ACC112 (cell line): ENCODE data around the gene B3GALT6.

Source experiments
- H2AFZ ChIP-seq: fragments of 200-600 bp; sonication (generic); one replicate; pipeline ENCODE4 v1.6.0; 2017; ENCODE audit warnings: antibody characterized with exemption, low read length; ENCODE audit not compliant: unreplicated experiment
- H3K27ac ChIP-seq: fragments of 200-600 bp; sonication (generic); 2 replicates; pipeline ENCODE4 v1.5.1; 2014; ENCODE audit warnings: low read depth, mild to moderate bottlenecking, antibody characterized with exemption, low read length, moderate library complexity
- H3K27me3 ChIP-seq: fragments of 200-600 bp; sonication (generic); 2 replicates; pipeline ENCODE4 v1.6.1; 2014; ENCODE audit warnings: mild to moderate bottlenecking, antibody characterized with exemption, low read length, moderate library complexity, mixed read lengths; ENCODE audit not compliant: insufficient read depth
- H3K36me3 ChIP-seq: fragments of 200-600 bp; sonication (generic); 2 replicates; pipeline ENCODE4 v1.6.1; 2016; ENCODE audit warnings: mild to moderate bottlenecking, antibody characterized with exemption, low read length, moderate library complexity, mixed read lengths; ENCODE audit not compliant: insufficient read depth
- H3K4me1 ChIP-seq: fragments of 200-600 bp; sonication (generic); one replicate; pipeline ENCODE4 v1.6.1; 2016; ENCODE audit warnings: low read length, mixed read lengths; ENCODE audit not compliant: insufficient read depth, unreplicated experiment, control insufficient read depth
- H3K4me3 ChIP-seq: fragments of 200-600 bp; sonication (generic); 2 replicates; pipeline ENCODE4 v1.5.1; 2014; ENCODE audit warnings: mild to moderate bottlenecking, low read depth, low read length
- H3K79me2 ChIP-seq: fragments of 200-600 bp; sonication (generic); one replicate; pipeline ENCODE4 v1.6.0; 2016; ENCODE audit warnings: low read length; ENCODE audit not compliant: control insufficient read depth, unreplicated experiment, insufficient read depth

The B3GALT6 gene

DNA sequence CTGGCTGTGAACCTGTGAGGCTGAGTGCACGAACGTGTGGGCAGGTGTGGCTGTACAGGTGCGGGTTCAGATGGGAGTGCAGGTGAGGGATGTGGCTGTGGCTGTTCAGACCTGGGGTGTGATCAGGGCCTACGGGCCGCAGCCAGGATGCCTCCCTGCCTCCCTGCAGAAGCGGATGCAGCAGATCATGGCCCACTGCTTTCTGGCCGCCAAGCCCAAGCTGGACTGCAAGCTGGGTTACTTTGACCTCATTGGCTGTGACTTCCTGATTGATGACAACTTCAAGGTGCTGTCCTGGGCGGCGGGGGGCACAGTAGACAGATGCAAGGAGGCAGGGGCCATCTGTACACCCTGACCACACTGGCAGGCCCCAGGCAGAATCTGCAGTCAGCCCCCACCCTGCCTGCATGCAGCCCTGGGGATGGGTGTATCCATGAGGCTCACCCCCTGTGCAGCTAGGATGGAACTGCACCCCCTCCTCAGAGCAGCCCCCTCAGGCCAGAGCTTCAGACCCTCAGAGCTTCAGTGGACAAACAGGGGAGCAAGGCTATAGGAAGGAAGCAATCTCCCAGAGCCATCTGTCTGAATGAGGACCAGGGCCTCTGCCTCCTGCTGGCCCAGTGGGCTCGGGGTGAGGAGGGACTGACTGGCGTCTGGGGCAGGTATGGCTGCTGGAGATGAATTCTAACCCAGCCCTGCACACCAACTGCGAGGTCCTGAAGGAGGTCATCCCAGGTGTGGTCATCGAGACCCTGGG is 35.4 kb upstream of the B3GALT6 start:
- Histone ChIP-seq H3K4me3 (no peak overlapping the region), H2AFZ (no peak overlapping the region), H3K4me1 (no peaks in the 10 kb centered on the region), H3K79me2 (no peaks in the 10 kb centered on the region), H3K36me3 (no peaks in the 10 kb centered on the region), H3K27me3 (no peaks in the 10 kb centered on the region), H3K27ac (no peak overlapping the region)

DNA sequence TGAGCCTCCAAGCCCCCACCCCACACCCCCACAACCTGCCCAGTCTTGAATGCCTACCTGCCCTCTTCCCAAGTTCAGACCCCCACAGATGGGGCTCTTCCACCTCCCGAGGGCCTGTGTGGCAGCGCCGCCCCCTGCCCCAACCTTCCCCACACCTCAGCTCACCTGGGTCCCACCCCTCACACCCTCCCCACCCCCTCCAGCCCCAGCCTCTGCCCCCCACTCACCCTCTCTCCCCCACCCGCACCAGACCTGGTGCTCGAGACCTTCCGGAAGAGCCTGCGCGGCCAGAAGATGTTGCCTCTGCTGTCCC is 34.9 kb upstream of the B3GALT6 start:
- no peaks in the 10 kb centered on the region for H3K27me3 ChIP-seq
- H3K27ac ChIP-seq: no peak overlapping the region
- H3K36me3 ChIP-seq: no peaks in the 10 kb centered on the region
- H3K79me2 ChIP-seq: no peaks in the 10 kb centered on the region
- H2AFZ ChIP-seq: no peak overlapping the region
- no peaks in the 10 kb centered on the region for H3K4me1 ChIP-seq
- H3K4me3 ChIP-seq: no peak overlapping the region

GRCh38 chr1:1197551-1198422 is 34.2 kb upstream of the B3GALT6 start:
- Histone ChIP-seq H3K4me1 (no peaks in the 10 kb centered on the region), H2AFZ (no peak overlapping the region), H3K4me3 (no peak overlapping the region), H3K36me3 (no peaks in the 10 kb centered on the region), H3K79me2 (no peaks in the 10 kb centered on the region), H3K27me3 (no peaks in the 10 kb centered on the region), H3K27ac (no peak overlapping the region)

- no peaks in the 10 kb centered on the region for H3K27me3 ChIP-seq
- no peak overlapping the region for H3K27ac ChIP-seq
These were observed 33.5 kb upstream of the B3GALT6 start for GRCh38 chr1:1198423-1199140.

DNA sequence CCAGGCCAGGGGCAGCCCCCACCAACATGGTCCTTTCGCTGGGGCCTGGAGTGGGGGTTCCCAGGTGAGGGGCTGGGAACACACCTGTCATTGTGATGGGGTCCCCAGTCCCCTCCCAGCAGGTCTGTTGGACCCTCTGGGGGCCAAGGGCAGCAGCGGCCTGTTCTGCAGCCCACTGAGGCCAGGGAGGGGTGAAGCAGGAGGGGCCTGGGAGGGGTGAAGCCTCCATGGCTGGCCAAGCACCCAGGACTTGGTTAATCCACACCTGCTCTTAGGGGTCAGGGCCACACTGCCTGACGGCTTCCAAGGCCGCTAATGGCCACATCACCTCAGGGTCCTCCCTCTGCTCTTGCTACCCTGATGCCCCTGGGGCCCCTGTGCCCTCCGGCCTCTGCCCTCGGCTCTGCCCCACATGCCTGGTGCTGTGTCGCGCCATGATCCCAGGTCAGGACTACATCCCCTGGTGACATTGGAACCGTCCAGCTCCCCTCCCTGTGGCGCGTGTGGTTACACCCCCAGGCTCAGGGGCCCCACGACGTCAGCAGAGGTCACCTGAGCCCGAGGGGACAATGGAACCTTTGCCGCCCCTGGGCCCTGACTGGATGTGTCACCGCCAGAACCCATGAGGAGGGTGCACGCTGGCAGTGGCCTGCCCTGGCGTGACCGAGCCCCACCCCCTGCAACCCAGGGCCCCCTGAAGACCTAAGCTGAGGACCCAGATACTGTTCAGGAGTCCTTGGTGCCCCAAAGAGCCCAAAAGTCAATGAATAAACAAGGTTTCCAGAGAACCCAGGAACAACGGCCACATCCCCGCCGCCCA is 32.7 kb upstream of the B3GALT6 start:
- Histone ChIP-seq H2AFZ (no peak overlapping the region), H3K4me3 (no peak overlapping the region), H3K4me1 (no peaks in the 10 kb centered on the region), H3K27me3 (no peaks in the 10 kb centered on the region), H3K36me3 (no peaks in the 10 kb centered on the region), H3K79me2 (no peaks in the 10 kb centered on the region), H3K27ac (no peak overlapping the region)

More at GRCh38 chr1:1198423-1199140, 33.5 kb upstream of the B3GALT6 start:
- H3K79me2 ChIP-seq: no peaks in the 10 kb centered on the region
- H3K36me3 ChIP-seq: no peaks in the 10 kb centered on the region
- H2AFZ ChIP-seq: no peak overlapping the region
- no peak overlapping the region for H3K4me3 ChIP-seq
- H3K4me1 ChIP-seq: no peaks in the 10 kb centered on the region

DNA sequence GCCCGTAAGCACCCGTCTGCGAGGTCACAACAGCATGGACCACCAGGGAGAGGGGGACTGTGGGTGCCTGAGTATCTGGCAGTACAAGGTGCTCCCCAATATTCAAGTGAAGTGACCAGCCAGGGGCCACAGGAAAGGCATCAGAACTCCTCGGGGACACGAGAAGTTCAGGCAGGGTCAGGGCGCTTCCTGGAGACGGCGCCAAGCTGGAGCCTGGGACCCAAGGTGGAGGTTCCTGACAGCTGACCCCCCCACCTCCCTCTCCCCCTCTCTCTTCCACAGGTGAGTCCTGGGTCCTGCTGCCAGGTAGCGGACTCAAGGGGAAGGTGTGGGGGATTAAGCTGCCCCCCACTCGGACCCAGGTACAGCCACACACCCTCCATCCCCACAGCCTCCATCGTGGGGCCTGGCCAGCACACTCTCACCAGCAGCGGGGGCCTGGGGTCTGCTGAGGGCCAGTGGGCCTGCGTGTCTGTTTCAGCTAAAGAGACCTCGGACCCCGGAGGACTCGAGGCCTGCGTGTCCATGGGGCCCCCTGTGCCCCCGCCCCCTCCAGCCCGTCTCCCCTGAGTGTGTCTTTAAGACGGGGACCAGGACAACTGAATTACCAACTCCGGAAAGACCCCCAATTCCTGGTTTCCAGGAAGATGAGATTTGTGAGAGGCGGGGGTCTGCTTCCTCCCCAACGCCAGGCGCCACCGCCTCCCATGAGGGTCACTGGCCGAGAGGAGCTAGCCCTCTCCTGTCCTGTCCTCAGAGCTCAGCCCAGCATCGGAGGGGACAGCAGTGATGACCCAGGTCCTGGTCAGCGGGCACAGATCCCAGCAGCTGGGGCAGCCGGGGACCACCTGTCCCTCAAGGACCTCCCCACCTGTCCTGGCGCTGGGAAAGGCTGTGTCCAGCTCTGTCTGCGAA is 31.8 kb upstream of the B3GALT6 start:
- no peaks in the 10 kb centered on the region for H3K4me1 ChIP-seq
- no peak overlapping the region for H3K4me3 ChIP-seq
- no peaks in the 10 kb centered on the region for H3K36me3 ChIP-seq
- H3K27me3 ChIP-seq: no peaks in the 10 kb centered on the region
- H2AFZ ChIP-seq: no peak overlapping the region
- H3K27ac ChIP-seq: no peak overlapping the region
- H3K79me2 ChIP-seq: no peaks in the 10 kb centered on the region

- no peaks in the 10 kb centered on the region for H3K79me2 ChIP-seq
- no peaks in the 10 kb centered on the region for H3K4me1 ChIP-seq
- H3K4me3 ChIP-seq: peak overlapping the region; percentile 68
- no peak overlapping the region for H2AFZ ChIP-seq
- peaks cover 1% of the 10 kb centered on the region; the same call in 1 of the 2 replicates for H3K27me3 ChIP-seq
- no peak overlapping the region for H3K27ac ChIP-seq
- H3K36me3 ChIP-seq: no peaks in the 10 kb centered on the region
These were observed 30.9 kb upstream of the B3GALT6 start for GRCh38 chr1:1200876-1201810.

DNA sequence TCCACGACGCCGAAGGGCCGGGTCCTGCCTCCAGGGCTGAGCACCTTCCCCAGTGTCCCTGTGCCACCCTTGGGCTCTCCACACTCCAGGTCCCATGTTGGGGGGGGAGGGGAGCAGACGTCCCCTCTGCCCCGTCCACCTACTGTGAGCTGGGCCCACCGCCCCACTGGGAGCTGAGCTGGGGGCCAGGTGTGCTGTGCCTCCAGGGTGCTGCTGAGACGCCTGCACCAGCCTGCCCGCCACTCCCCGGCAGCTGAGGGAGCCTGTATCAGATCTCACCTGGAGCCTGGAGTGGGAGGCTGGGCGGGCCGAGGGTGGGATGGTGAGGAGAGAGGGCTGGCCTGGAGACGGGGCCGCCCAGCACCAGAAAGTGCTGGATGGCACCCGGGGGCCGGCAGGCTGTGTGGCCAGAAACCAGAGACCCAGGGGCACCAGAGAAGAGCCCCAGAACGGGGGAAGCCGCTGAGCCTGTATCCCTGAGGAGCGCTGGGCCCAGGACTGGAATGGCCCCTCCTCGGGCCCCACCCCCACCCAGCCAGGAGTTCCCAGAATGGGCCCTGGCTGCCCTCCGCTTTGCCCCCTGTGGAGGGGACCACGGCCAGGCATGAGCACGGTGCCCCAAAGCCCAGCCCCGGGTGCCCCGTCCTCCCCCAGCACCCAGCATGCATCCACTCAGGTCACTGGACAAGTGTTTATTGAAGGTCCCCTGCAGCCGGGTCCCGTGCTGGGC is 29.0 kb upstream of the B3GALT6 start:
- Histone ChIP-seq H3K4me3 (no peak overlapping the region), H3K27ac (no peak overlapping the region), H3K4me1 (no peaks in the 10 kb centered on the region), H3K36me3 (no peaks in the 10 kb centered on the region), H3K27me3 (peaks cover 13% of the 10 kb centered on the region; the same call in 1 of the 2 replicates), H3K79me2 (no peaks in the 10 kb centered on the region), H2AFZ (no peak overlapping the region)
